T1000 (cell line): ENCODE data around the gene DOCK8.

ENCODE experiments used
- DNase-seq: peaks from one replicate; lab custom pipeline; 2025; ENCODE audit warnings: mixed read lengths; lab: John Stamatoyannopoulos, UW

Gene DOCK8

GRCh38 chr9:503881-504852 lies 289.5 kb downstream of the DOCK8 start, which contains the start of gene KANK1:
Gene KANK1, plus strand, starts transcription at chr9:504695.
- DNase-seq = peak; percentile 39

- DNase-seq = no peak
These were observed 290.5 kb downstream of the DOCK8 start for GRCh38 chr9:504921-505740.

GRCh38 chr9:505741-506059 lies 291.0 kb downstream of the DOCK8 start:
- DNase-seq = no peak

GRCh38 chr9:506281-506680 lies 291.6 kb downstream of the DOCK8 start:
- no peak for DNase-seq

- no peak for DNase-seq
These were observed 297.2 kb downstream of the DOCK8 start for GRCh38 chr9:511861-512260.

GRCh38 chr9:512555-513272 lies 298.0 kb downstream of the DOCK8 start:
- no peak for DNase-seq
